ENCODE measurements around the gene FCF1.

The FCF1 gene, protein sequence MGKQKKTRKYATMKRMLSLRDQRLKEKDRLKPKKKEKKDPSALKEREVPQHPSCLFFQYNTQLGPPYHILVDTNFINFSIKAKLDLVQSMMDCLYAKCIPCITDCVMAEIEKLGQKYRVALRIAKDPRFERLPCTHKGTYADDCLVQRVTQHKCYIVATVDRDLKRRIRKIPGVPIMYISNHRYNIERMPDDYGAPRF

GRCh38 chr14:74712499-74713394, at the start of gene FCF1, which contains the start of gene AREL1:
TSS of gene FCF1 (plus strand) at chr14:74713144. CDS start at chr14:74713198, 54 bp downstream.
TSS of gene AREL1 (minus strand) at chr14:74713080. CDS start at chr14:74685615, 27,465 bp downstream.
- peak; percentile 61 for DNase-seq (ENCODE audit: extremely low read depth, low read depth)
- no peak for TF ChIP-seq CTCF (IDR thresholded peaks at IDR 0.05; ENCODE audit: low read depth, low read length)

DNA sequence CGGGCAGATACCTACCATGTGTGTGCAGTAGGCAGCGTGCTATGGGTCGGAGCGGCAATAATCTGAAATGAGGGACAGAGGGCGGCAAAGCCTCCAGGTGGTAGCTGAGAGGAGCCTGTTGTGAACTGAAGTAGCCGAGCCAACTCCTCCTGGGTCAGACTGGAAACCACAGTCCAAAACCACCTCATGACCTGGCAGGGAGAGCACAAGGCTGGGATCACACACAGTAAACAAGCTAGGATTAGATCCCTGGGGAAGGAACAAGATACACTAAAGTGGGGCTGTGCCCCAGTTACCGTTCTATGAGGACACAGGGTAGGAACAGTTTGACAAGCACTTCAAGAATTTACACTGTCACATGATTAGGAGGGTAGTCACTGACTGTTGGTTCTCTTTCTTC, 49.1 kb upstream of the FCF1 start:
- no peak for TF ChIP-seq CTCF (IDR thresholded peaks at IDR 0.05; ENCODE audit: low read depth, low read length)
- DNase-seq (ENCODE audit: extremely low read depth, low read depth), result no peak

DNA sequence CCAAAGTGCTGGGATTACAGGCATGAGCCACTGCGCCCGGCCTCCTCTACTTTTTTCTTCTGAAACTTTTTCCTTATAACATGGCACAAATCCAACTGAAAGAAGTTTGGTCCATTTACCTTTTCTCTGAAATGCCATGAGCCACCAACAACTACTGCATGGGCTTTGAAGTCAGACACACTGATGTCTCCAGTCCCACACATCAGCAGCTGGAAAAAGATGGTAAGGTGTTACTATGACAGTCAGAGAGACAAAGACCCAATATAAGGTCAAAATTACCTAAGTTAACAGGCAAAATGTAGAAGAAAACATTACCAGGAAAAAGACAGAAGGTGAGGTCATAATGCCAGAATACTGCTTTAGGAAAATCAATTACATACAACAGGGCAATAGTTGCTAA, 48.2 kb upstream of the FCF1 start:
- no peak for TF ChIP-seq CTCF (IDR thresholded peaks at IDR 0.05; ENCODE audit: low read depth, low read length)
- DNase-seq (ENCODE audit: extremely low read depth, low read depth), result no peak

DNA sequence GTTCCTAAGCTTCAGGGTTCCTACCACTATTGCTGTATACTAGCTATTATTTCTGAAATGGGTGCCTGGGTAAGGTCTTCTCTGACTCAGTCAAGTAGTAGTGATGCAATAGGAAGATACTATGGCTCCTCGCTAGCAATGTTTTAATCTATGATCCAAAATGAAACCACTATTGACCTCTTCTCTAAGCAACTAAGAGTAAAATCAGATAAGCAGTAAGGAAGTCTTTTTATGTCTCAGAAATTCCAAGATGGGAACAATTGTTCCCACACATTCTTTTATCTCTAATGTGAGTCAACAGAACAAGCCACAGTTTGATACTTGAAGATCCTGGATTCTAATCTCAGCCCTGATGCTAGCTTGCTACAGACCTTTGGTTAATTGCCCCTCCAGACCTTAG, 45.2 kb upstream of the FCF1 start:
- no peak for TF ChIP-seq CTCF (IDR thresholded peaks at IDR 0.05; ENCODE audit: low read depth, low read length)
- DNase-seq (ENCODE audit: extremely low read depth, low read depth), result no peak

DNA sequence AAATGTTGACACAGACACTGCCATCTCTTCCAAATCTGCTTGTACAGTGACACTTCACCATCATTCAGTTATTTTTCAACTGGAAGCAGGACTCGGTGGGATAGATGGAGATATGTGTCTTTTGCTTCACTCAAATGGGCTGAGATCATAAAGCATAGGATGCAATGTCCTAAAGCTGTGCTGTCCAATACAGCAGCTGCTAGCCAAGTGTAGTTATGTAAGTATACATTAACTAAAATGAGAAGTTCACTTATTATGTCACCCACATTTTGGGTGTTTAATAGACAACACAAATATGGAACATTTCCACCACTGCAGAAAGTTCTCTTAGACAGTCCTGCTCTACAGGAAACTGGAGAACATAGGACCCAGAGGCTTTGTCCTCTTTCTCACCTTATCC, 43.7 kb upstream of the FCF1 start:
- no peak for TF ChIP-seq CTCF (IDR thresholded peaks at IDR 0.05; ENCODE audit: low read depth, low read length)
- no peak for DNase-seq (ENCODE audit: extremely low read depth, low read depth)

DNA sequence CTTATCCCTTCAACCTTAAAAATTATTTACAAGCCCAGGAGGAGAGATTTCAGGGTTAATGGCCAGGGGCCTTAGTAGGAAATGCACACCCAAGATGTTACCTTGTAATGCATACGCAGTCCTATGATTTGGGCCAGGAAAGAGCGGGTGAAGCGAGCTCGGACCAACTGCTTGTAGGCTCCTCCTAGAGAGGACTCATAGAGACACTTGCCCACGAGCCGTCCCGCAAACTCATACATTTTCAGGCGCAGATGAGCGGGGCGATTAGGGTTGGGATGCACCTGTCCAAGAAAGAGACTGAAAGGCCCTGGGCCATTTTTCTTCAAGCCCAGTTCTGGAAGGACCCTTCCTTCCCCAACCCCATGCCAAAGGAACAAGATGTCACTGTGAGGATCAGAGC, 43.1 kb upstream of the FCF1 start:
- no peak for TF ChIP-seq CTCF (IDR thresholded peaks at IDR 0.05; ENCODE audit: low read depth, low read length)

More for the DNA sequence above, 43.1 kb upstream of the FCF1 start:
- no peak for DNase-seq (ENCODE audit: extremely low read depth, low read depth)

All from AG09319 (cell line).